GM12878 (cell line): ENCODE data around the gene CCN6. TPM values are rescaled to one million over a fixed set of nuclear protein-coding genes. Genes with fewer than 3 reads are reported as not detected.

Experiments
- ATAC-seq: fragments of 200-7000 bp; cut with Tn5 transposase; 3 replicates; pipeline ENCODE4 v1.9.1; 2020; ENCODE audit warnings: mild to moderate bottlenecking, moderate library complexity
- BruUV-seq: library from RNA; stranded (reverse); fragments of 400-500 nt; replicated peaks from 2 replicates; lab custom pipeline; 2021; lab: Mats Ljungman, UMichigan
- CTCF ChIA-PET: fragments of 300-600 bp; sonication (Branson Sonifier 250); formaldehyde crosslinking; extraction: SDS; loops from one replicate; lab custom pipeline; 2021; ENCODE audit warnings: inconsistent platforms; lab: Yijun Ruan, JAX
- POLR2A ChIA-PET: fragments of 350-600 bp; formaldehyde crosslinking; extraction: SDS; loops from one replicate; lab custom pipeline; 2021; ENCODE audit warnings: inconsistent platforms; lab: Charles Lee
- RAD21 ChIA-PET: fragments of 300-600 bp; sonication (Branson Sonifier 250); formaldehyde crosslinking; loops from one replicate; lab custom pipeline; 2023; ENCODE audit warnings: antibody characterized with exemption; ENCODE audit not compliant: unreplicated experiment; lab: Charles Lee
- SMC1A ChIA-PET: fragments of 300-600 bp; sonication (Branson Sonifier 250); formaldehyde crosslinking; loops from one replicate; lab custom pipeline; 2023; ENCODE audit not compliant: unreplicated experiment, uncharacterized antibody; lab: Charles Lee
- DNase-seq: peaks from one replicate; pipeline ENCODE4 v3.0.0-alpha.2; 2011; ENCODE audit warnings: low read depth, low spot score
- FAIRE-seq: peaks from 3 replicates; lab custom pipeline; 2011; peaks lifted over from hg19 to GRCh38; lab: Jason Lieb, UNC
- H2AFZ ChIP-seq: 2 replicates; pipeline ENCODE4 v1.6.0; 2011; ENCODE audit warnings: low read depth, low read length, control low read depth; ENCODE audit not compliant: control insufficient read depth
- H3K27ac ChIP-seq: 2 replicates; pipeline ENCODE4 v1.5.1; 2011; ENCODE audit warnings: control low read depth; ENCODE audit not compliant: control insufficient read depth, insufficient read depth
- H3K27me3 ChIP-seq, 2 experiments: replicated peaks in 1 of 2; 2 replicates each; pipeline versions ENCODE4 v1.6.0 to v1.6.1; 2011; ENCODE audit warnings: low read length in 1 of 2; ENCODE audit not compliant: control insufficient read depth in 2 of 2, insufficient read depth in 2 of 2
- H3K36me3 ChIP-seq, 2 experiments: 2 replicates each; pipeline ENCODE4 v1.5.1; 2011; ENCODE audit warnings: low read length in 1 of 2; ENCODE audit not compliant: control insufficient read depth in 2 of 2, insufficient read depth in 2 of 2
- H3K4me1 ChIP-seq: 2 replicates; pipeline ENCODE4 v1.6.1; 2011; ENCODE audit warnings: mild to moderate bottlenecking, low read length, moderate library complexity, mixed read lengths; ENCODE audit not compliant: control insufficient read depth, insufficient read depth
- H3K4me2 ChIP-seq: 2 replicates; pipeline ENCODE4 v1.6.0; 2011; ENCODE audit warnings: control low read depth; ENCODE audit not compliant: control insufficient read depth, insufficient read depth
- H3K4me3 ChIP-seq: fragments of 200-600 bp; sonication (generic); 2 replicates; pipeline ENCODE4 v1.5.1; 2016
- H3K79me2 ChIP-seq: 2 replicates; pipeline ENCODE4 v1.6.0; 2011; ENCODE audit warnings: low read length; ENCODE audit not compliant: control insufficient read depth, insufficient read depth
- H3K9ac ChIP-seq: 2 replicates; pipeline ENCODE4 v1.8.0; 2011; ENCODE audit warnings: low read length, control low read depth, mixed read lengths; ENCODE audit not compliant: control insufficient read depth, insufficient read depth
- H3K9me3 ChIP-seq: replicated peaks from 3 replicates; pipeline ENCODE4 v1.5.1; 2011; ENCODE audit warnings: mild to moderate bottlenecking, low read length; ENCODE audit not compliant: control insufficient read depth, insufficient read depth
- H4K20me1 ChIP-seq: 2 replicates; pipeline ENCODE4 v1.6.0; 2011; ENCODE audit not compliant: control insufficient read depth, insufficient read depth
- CBX3 ChIP-seq: fragments of 200-600 bp; sonication (generic); IDR thresholded peaks from 2 replicates; pipeline ENCODE4 v1.6.1; 2016; ENCODE audit warnings: low read depth, borderline replicate concordance
- DPF2 ChIP-seq: fragments of 450-650 bp; IDR thresholded peaks from 2 replicates; pipeline ENCODE4 v1.6.1; 2017; ENCODE audit warnings: mild to moderate bottlenecking
- HDAC6 ChIP-seq: fragments of 200-600 bp; sonication (generic); IDR thresholded peaks from one replicate; pipeline ENCODE4 v1.8.0; 2017; ENCODE audit warnings: antibody characterized with exemption; ENCODE audit not compliant: unreplicated experiment
- MTA3 ChIP-seq: IDR thresholded peaks from 2 replicates; pipeline ENCODE4 v1.6.1; 2012; ENCODE audit warnings: low read length, inconsistent platforms, borderline replicate concordance
- PML ChIP-seq: IDR thresholded peaks from 2 replicates; pipeline ENCODE4 v1.6.1; 2012; ENCODE audit warnings: low read length, inconsistent platforms
- POLR2AphosphoS2 ChIP-seq: IDR thresholded peaks from 2 replicates; pipeline ENCODE4 v1.6.1; 2011; ENCODE audit warnings: low read depth, mild to moderate bottlenecking, low read length, improper control_type of control experiment, moderate library complexity
- POLR2AphosphoS5 ChIP-seq: IDR thresholded peaks from 2 replicates; pipeline ENCODE4 v1.6.1; 2011; ENCODE audit warnings: mild to moderate bottlenecking, low read length, inconsistent platforms
- PRDM15 ChIP-seq: fragments of 450-650 bp; formaldehyde crosslinking; IDR thresholded peaks from 2 replicates; pipeline ENCODE4 v1.4.0; 2020; ENCODE audit warnings: mild to moderate bottlenecking, moderate library complexity
- SRF ChIP-seq, 2 experiments: IDR thresholded peaks; 2 replicates each; pipeline ENCODE4 v1.6.1; 2011; ENCODE audit warnings: low read depth in 2 of 2, low read length in 2 of 2, mild to moderate bottlenecking in 1 of 2, moderate library complexity in 1 of 2
- WGBS: methylation state at CpG from one replicate; pipeline ENCODE4 v1.1.6; 2016; ENCODE audit warnings: low lambda C conversion rate; ENCODE audit not compliant: insufficient replicate concordance, insufficient coverage; ENCODE audit errors: missing lambda C conversion rate; 5-methylcytosine and 5-hydroxymethylcytosine counted together
- in situ Hi-C: fragments of 300-500 bp; cut with MboI; formaldehyde crosslinking; loops from 9 replicates; pipeline ENCODE4 v1.14.3; 2018; ENCODE audit warnings: mixed read lengths
- intact Hi-C: fragments of 100-400 bp; cut with micrococcal nuclease; formaldehyde crosslinking; loops from one replicate; pipeline ENCODE4 v1.14.2; 2022; ENCODE audit not compliant: unreplicated experiment
- polyA plus RNA-seq, 11 experiments: library from polyadenylated mRNA; depleted of rRNA in 4 of 11; unstranded in 6 of 11; stranded (reverse) in 5 of 11; fragments of >200 nt; fragmentation: Nextera tagmentation in 4 of 11; fragmentation: Illumina TruSeq in 1 of 11; extraction: Ambion mirVana in 4 of 11; extraction: Trizol in 1 of 11; gene quantifications; 1 replicate in 1 of 11; 2 replicates in 10 of 11; pipeline versions ENCODE4 v1.2.1 to v1.2.3, GENCODE V29; 2011 to 2016; ENCODE audit warnings: inconsistent platforms in 2 of 11, missing spikeins in 2 of 11, low read depth in 1 of 11
- total RNA-seq, 4 experiments: library from RNA; depleted of rRNA in 3 of 4; stranded (reverse); fragments of >200 nt in 3 of 4; fragmentation: Illumina TruSeq in 1 of 4; extraction: Trizol in 1 of 4; gene quantifications; 2 replicates each; pipeline versions ENCODE4 v1.2.1 to v1.2.3, GENCODE V29; 2013 to 2021
- TF ChIP-seq, protein P1 (sequence below): fragments of 450-650 bp; IDR thresholded peaks from 2 replicates; pipeline ENCODE4 v1.6.1; 2017; ENCODE audit warnings: low read depth, mild to moderate bottlenecking, moderate library complexity
- TF ChIP-seq, protein P2 (sequence below): IDR thresholded peaks from 2 replicates; pipeline ENCODE4 v1.6.1; 2012; ENCODE audit warnings: low read depth, low read length, improper control_type of control experiment

The CCN6 gene
- total and polyA plus RNA-seq, 10 of the 15 experiments (the other 5 are each of a cell fraction or from before 2014, with no cell fraction given) = 0.05 to 0.24 (median 0.19) TPM; not detected in 5

DNA sequence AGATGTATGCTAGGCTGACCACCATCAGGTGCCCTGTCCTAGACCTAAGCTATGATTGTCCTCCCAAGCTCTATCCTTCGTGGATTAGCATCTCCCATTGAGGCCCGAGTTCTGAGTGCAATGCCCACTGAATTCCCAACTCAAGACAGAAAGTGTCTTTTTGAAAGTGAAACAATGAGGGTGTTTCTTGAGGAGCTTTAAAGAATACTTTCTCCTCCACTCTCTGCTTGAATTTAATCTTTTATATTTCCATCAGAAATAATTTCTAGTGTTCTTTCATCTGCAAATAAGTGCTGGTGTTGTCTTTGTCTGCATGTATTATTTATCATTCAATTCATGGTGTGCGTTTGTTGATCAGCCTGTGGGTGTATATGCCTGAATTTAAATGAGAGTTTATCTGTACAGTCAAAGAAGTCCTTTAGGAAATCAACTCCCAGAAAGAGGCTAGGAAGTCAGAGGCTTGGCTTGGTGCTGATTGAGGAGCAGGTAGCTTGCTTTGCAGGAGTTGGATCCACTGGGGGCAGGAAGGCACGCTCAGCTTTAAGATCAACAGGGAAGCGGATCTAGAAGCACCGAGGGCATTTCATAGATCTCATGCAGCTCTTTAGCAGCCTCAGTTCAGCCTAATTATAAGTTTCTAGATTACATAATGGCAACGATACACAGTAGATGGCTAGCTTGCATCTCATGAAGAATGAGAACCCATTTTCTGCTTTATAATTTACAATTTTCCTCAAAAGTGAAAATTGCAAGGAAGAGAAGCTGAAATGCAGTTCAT lies 36.0 kb upstream of the CCN6 start:
- Histone ChIP-seq H3K27ac (no peak overlapping the region), H3K4me2 (no peak overlapping the region), H3K4me3 (no peak overlapping the region), H3K27me3 (no peaks in the 10 kb centered on the region), H3K9me3 (no peaks in the 10 kb centered on the region), H3K9ac (no peak overlapping the region), H3K36me3 (no peaks in the 10 kb centered on the region), H3K79me2 (no peaks in the 10 kb centered on the region), H4K20me1 (no peaks in the 10 kb centered on the region), H2AFZ (no peak overlapping the region), H3K4me1 (peaks cover 16% of the 10 kb centered on the region; the same call in 1 of the 2 replicates)
- intact Hi-C loops (no loop called here), in situ Hi-C loops (no loop called here)
- ATAC-seq (no peak), FAIRE-seq (no peak), DNase-seq (no peak)
- ChIA-PET RAD21 (interaction anchor here (0.9 to 3.1 kb wide), 4 partner anchors 10 to 759 kb away, joined by 3 to 13 read pairs (median 4); no protein-coding TSS in a partner anchor), POLR2A (interaction anchor here (1.1 to 3.3 kb wide), 4 partner anchors 10 to 309 kb away, joined by 3 to 14 read pairs (median 4); no protein-coding TSS in a partner anchor), CTCF (interaction anchor here (1.1 to 7.3 kb wide), 6 partner anchors 10 to 759 kb away, joined by 3 to 78 read pairs (median 4); a partner anchor contains a TSS), SMC1A (interaction anchor here (1.1 to 5.6 kb wide), 5 partner anchors 10 to 307 kb away, joined by 3 to 29 read pairs (median 10); no protein-coding TSS in a partner anchor)
- no TSS peak for BruUV-seq
- 28% methylated on average over 7 of the region's 7 CpGs for WGBS
- TF ChIP-seq SRF (IDR thresholded peaks at IDR 0.05; ENCODE audit: low read depth in 2 of 2, low read length in 2 of 2) (no peak), CBX3 (no peak), MTA3 (no peak), POLR2AphosphoS2 (no peak), DPF2 (no peak), PML (no peak), PRDM15 (no peak), POLR2AphosphoS5 (no peak), HDAC6 (no peak)
- TF ChIP-seq, protein P1, sequence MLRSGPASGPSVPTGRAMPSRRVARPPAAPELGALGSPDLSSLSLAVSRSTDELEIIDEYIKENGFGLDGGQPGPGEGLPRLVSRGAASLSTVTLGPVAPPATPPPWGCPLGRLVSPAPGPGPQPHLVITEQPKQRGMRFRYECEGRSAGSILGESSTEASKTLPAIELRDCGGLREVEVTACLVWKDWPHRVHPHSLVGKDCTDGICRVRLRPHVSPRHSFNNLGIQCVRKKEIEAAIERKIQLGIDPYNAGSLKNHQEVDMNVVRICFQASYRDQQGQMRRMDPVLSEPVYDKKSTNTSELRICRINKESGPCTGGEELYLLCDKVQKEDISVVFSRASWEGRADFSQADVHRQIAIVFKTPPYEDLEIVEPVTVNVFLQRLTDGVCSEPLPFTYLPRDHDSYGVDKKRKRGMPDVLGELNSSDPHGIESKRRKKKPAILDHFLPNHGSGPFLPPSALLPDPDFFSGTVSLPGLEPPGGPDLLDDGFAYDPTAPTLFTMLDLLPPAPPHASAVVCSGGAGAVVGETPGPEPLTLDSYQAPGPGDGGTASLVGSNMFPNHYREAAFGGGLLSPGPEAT = no peak
- TF ChIP-seq, protein P2, sequence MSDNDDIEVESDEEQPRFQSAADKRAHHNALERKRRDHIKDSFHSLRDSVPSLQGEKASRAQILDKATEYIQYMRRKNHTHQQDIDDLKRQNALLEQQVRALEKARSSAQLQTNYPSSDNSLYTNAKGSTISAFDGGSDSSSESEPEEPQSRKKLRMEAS = no peak
